GDM1 (cell line): Measurements from ENCODE around the gene ENDOD1.
"Not testable (repeated sequence)": the region's sequence is repeated elsewhere in the genome, so short reads cannot be mapped to it uniquely, and the experiment has no call there.

Source experiments
- DNase-seq: peaks from one replicate; lab custom pipeline; 2025; lab: John Stamatoyannopoulos, UW

ENDOD1 gene

GRCh38 chr11:95104121-95104830 lies 14.6 kb downstream of the ENDOD1 start:
- no peak for DNase-seq

DNA sequence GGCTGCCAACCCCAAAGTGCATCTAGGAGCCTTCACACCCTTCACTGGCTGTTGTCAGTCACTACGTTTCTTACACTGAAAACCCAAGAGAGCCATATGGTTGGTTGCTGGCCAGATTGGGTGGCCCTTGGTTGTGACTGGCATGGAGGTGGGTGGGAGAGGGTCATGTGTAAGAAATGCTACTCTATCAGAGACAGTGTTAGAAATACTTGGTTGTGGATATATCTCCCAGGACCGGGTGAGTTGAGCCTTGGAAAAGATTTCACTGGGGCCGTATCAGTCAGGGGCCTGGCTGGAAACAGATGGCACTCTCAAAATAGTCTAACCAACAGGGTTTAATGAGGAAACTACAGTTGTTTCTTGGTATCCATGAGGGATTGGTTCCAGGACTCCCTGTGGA lies 15.2 kb downstream of the ENDOD1 start:
- DNase-seq = no peak

DNA sequence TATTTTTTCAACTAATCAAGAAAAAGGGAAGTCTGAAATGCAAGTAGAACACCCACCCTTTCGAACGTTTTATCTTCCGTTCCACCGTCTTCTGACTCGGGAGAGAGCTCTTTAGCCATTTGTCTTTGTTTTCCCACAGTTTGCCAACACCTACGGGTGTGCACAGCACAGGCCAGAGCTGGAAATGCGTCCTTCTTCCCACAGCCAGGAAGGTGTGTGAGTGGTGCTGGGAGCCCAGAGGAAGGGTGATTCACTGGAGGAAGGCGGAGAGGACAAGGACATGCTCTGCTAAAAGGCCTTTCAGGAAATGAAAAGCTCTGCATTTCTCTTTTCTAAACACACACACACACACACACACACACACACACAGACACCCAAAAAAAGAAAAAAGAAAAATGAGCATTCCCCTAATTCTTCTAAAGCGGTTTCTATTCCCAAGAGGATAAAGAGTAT lies 18.5 kb downstream of the ENDOD1 start:
- no peak for DNase-seq

GRCh38 chr11:95108671-95109551 lies 19.3 kb downstream of the ENDOD1 start:
- DNase-seq = no peak

DNA sequence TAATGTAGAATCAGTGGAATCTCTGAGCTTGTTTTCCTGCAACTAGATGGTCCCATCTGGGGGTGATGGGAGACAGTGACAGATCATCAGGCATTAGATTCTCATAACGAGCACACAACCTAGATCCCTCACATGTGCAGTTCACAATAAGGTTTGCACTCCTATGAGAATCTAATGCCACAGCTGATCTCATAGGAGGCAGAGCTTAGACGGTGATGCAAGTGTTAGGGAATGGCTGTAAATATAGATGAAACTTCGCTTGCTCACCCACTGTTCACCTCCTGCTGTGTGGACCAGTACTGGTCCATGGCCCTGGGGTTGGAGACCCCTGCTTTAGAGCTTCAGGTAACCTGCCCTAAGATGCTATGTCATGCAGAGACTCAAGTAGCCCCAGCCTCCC lies 21.8 kb downstream of the ENDOD1 start:
- not testable (repeated sequence) for DNase-seq

GRCh38 chr11:95111923-95112540 lies 22.4 kb downstream of the ENDOD1 start:
- no peak for DNase-seq

DNA sequence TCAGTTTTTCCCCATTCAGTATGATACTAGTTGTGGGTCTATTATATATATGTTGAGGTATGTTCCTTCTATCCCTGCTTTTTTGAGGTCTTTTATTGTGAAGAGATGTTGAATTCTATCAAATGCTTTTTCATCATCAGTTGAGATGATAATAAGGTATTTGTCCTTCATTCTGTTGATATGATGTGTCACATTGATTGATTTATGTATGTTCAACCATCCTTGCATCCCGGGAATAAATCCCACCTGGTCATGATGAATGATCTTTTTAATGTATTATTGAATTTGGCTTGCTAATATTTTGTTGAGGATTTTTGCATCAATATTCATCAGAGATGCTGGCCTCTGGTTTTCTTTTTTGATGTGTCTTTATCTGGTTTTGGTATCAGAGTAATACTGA lies 26.0 kb downstream of the ENDOD1 start:
- DNase-seq = no peak

DNA sequence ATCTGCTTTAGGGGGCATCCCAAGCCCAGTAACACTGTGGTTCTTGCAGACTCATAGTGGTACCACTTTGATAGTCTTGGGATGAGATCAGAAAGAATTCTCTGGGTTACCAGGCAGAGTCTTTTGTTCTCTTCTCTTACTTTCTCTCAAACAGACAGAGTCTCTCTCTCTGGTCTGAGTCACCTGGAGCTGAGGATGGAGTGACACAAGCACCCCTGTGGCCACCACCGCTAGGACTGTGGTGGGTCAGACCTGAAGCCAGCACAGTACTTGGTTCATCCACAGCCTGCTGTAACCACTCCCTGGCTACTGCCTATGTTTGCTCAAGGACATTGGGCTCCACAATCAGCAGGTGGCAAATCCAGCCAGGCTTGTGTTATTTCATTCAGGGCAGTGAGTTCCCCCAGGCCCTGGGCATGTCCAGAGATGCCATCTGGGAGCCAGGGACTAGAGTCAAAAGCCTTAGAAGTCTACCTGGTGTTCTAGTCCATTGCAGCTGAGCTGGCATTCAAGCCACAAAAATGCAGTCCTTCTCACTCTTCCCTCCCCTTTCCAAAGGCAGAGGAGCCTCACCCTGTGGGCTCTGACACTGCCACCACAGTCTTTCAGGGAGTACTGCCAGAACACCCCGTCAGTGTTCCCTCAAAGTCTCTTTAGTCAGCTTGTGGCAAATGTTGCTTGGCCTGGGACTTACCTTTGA lies 29.9 kb downstream of the ENDOD1 start:
- no peak for DNase-seq

DNA sequence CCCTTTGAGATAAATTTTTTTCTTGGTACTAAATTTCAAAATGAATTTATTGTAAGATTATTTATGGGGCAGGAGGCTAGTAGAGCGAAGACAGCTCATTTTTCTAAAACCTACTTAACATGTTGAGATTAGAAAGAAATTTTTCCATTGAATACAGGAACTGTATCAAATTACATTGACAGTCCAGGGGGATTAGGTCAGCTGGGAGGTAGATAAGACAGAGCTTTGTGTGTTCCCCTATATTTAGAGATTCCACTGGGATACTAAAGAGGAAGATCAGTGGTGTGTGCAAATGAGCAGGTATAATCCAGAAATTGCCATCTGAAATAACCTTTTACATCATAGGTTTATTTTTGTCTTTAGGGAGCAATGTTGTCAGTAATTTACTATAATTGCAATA lies 32.1 kb downstream of the ENDOD1 start:
- no peak for DNase-seq

DNA sequence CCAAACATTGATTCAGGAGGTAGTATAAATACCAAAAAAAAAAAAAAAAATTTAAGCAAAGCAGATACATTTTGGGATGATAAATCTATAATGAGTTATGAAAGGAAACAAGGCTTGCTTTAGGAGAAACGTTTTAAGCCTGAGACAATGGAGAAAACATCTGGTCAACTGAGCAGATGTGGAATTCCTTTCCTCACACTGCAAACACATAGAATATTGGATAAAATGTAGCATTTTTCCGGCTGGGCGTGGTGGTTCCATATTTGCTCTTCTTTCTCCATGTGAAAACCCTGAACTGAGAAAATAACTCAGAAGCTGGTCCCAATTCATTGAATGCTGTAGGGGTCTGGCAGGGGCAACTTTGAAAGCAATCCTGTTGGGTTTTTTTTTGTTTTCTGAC lies 33.9 kb downstream of the ENDOD1 start:
- no peak for DNase-seq

GRCh38 chr11:95128602-95129001 lies 39.0 kb downstream of the ENDOD1 start:
- DNase-seq = no peak

DNA sequence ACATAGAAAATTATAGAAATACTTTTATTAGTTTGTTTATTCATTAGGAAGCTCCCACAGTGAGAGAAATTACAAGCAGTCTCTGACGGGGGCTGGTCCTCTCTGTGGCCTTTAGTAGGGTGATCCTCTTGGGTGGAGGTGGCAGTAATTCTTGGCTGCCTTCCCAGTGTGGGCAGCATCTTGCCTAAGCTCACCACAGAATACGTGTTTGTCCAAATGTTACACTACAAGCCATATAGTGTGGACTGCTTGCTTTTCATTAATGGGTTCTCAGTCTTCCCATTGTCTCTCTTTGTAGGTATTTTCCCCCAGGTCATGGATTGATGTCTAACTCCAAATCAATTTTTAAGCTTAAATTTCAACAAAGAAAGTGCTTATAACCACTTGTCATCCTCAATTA lies 43.3 kb downstream of the ENDOD1 start:
- DNase-seq = no peak

GRCh38 chr11:95134491-95134890 lies 44.8 kb downstream of the ENDOD1 start:
- no peak for DNase-seq

DNA sequence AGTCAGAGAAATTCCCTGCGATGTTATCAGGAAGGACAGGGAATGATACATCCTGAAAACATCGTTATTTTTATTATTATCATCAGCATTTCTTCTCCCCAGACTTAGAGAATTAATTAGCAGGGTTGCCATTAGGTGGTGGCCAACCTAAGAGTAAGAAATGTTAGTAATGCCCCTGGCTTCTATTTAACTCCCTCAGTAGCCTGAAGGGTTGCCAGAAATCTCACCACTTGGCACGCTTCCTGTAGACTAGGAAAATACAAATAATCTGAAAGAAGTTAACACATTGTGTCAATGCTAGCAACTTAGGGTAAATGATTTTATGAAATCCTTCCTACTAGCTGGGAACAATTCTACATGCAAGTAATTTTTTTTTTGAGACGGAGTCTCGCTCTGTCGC lies 45.5 kb downstream of the ENDOD1 start:
- DNase-seq = no peak

GRCh38 chr11:95135880-95136279 lies 46.2 kb downstream of the ENDOD1 start:
- DNase-seq = no peak

GRCh38 chr11:95136747-95137146 lies 47.1 kb downstream of the ENDOD1 start:
- DNase-seq = not testable (repeated sequence)

GRCh38 chr11:95137299-95137698 lies 47.7 kb downstream of the ENDOD1 start:
- DNase-seq = no peak

DNA sequence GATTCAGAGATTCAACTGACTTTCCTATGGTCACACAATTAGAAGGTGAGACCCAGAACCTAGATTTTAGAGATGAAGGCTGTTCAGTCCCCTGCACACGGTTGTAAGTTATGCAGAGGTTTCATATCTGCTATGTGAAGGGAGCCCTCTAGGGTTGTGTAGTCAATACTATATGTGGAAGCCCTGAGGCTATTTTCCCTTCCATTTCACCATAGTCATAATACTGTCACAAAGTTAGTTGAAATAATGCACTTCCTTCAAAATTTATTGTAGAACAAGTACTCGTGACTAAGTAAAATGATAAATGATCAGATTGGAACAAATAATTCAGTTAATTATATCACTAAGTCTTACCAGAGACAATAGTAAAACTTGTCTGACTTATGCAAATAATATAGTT lies 48.8 kb downstream of the ENDOD1 start:
- no peak for DNase-seq

- DNase-seq = no peak
Observed at GRCh38 chr11:95140397-95141033, 50.9 kb downstream of the ENDOD1 start.

DNA sequence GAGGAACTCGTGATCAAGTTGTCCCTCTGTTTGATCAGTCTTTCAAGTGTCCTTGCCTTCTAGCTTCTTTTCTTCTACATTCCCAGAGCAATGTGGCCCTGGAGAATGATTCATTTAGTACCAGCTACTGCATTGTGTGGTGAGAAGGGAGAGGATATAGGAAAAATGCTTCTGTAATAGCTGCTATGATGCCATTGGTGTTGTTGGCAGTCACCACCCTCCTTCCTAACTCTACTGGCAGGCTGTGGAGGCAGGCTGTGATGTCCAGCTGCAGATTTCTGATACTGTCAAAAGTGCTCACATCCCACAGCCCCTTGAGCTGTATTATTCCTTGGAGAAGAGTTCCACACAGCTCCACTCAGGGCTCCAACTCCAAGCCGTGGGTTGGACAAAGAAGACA lies 52.8 kb downstream of the ENDOD1 start:
- DNase-seq = no peak

- no peak for DNase-seq
Observed at GRCh38 chr11:95143106-95143681, 53.5 kb downstream of the ENDOD1 start.
